H1 (cell line): Measurements from ENCODE around the gene SMPDL3B. TPM values are rescaled to one million over a fixed set of nuclear protein-coding genes. Genes with fewer than 3 reads are reported as not detected.

Experiments
- ATF3 ChIP-seq: IDR thresholded peaks from 2 replicates; pipeline ENCODE4 v1.6.1; 2011; ENCODE audit warnings: low read depth, mild to moderate bottlenecking, low read length; ENCODE audit not compliant: insufficient read depth
- NANOG ChIP-seq: IDR thresholded peaks from 2 replicates; pipeline ENCODE4 v1.6.1; 2011; ENCODE audit warnings: low read length, low read depth, mild to moderate bottlenecking, inconsistent platforms; ENCODE audit not compliant: insufficient read depth, poor library complexity, severe bottlenecking
- TEAD4 ChIP-seq: IDR thresholded peaks from 2 replicates; pipeline ENCODE4 v1.6.1; 2012; ENCODE audit warnings: low read depth, low read length, inconsistent platforms, mixed read lengths
- polyA plus RNA-seq, 7 experiments: library from polyadenylated mRNA; depleted of rRNA in 3 of 7; stranded (reverse) in 5 of 7; unstranded in 2 of 7; fragments of >200 nt in 5 of 7; fragments of 200-250 nt in 2 of 7; gene quantifications; 1 replicate in 5 of 7; 2 replicates in 1 of 7; 4 replicates in 1 of 7; pipeline versions ENCODE4 v1.2.1 to v1.2.3, GENCODE V29; 2011 to 2013; ENCODE audit warnings: missing spikeins in 2 of 7, mixed read lengths in 2 of 7
- total RNA-seq: library from RNA; stranded (reverse); fragmentation: NEBNext Ultra II Directional; extraction: Animal tissue kit (Norgen Biotek cat#: 25700); gene quantifications from 2 replicates; pipeline ENCODE4 v1.2.1, GENCODE V29; 2021
- TF ChIP-seq, protein P1 (sequence below), 3 experiments: IDR thresholded peaks; 1 replicate in 2 of 3; 2 replicates in 1 of 3; pipeline versions ENCODE4 v1.5.1 to v1.6.1; 2011; ENCODE audit warnings: low read length in 3 of 3, mild to moderate bottlenecking in 3 of 3, inconsistent platforms in 2 of 3, low read depth in 1 of 3, moderate library complexity in 1 of 3; ENCODE audit not compliant: insufficient read depth in 1 of 3; ENCODE audit errors: control extremely low read depth in 1 of 3

The SMPDL3B gene
- total and polyA plus RNA-seq, 2 of the 8 experiments (the other 6 are each of a cell fraction or from before 2014, with no cell fraction given), result 54.7 to 143 TPM

- TF ChIP-seq ATF3 (no peak), NANOG (no peak), TEAD4 (no peak)
- TF ChIP-seq, protein P1, sequence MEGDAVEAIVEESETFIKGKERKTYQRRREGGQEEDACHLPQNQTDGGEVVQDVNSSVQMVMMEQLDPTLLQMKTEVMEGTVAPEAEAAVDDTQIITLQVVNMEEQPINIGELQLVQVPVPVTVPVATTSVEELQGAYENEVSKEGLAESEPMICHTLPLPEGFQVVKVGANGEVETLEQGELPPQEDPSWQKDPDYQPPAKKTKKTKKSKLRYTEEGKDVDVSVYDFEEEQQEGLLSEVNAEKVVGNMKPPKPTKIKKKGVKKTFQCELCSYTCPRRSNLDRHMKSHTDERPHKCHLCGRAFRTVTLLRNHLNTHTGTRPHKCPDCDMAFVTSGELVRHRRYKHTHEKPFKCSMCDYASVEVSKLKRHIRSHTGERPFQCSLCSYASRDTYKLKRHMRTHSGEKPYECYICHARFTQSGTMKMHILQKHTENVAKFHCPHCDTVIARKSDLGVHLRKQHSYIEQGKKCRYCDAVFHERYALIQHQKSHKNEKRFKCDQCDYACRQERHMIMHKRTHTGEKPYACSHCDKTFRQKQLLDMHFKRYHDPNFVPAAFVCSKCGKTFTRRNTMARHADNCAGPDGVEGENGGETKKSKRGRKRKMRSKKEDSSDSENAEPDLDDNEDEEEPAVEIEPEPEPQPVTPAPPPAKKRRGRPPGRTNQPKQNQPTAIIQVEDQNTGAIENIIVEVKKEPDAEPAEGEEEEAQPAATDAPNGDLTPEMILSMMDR (IDR thresholded peaks at IDR 0.05; ENCODE audit: control extremely low read depth in 1 of 3, insufficient read depth in 1 of 3, low read depth in 1 of 3, low read length in 3 of 3), result no peak
Observed at GRCh38 chr1:27906759-27907158, 28.0 kb upstream of the SMPDL3B start (continued).
